Neural cell (in vitro differentiated cells): ENCODE measurements around the gene CCDC88C. TPM values are rescaled to one million over a fixed set of nuclear protein-coding genes. Genes with fewer than 3 reads are reported as not detected.

ENCODE experiments used
- H2AFZ ChIP-seq: fragments of 200-600, 300-800 bp; sonication (generic), shearing (Covaris generic); 2 replicates; pipeline ENCODE4 v1.6.0; 2014; ENCODE audit warnings: low read depth, mild to moderate bottlenecking, antibody characterized with exemption, low read length, moderate library complexity
- H3F3A ChIP-seq: fragments of 200-600 bp; shearing (Covaris generic); 2 replicates; pipeline ENCODE4 v1.6.1; 2016; ENCODE audit warnings: mild to moderate bottlenecking, moderate library complexity, mixed read lengths, antibody characterized with exemption, low read length; ENCODE audit not compliant: insufficient read depth, poor library complexity, severe bottlenecking
- H3K27ac ChIP-seq: fragments of 200-600, 300-800 bp; sonication (generic), shearing (Covaris generic); 2 replicates; pipeline ENCODE4 v1.5.1; 2014; ENCODE audit warnings: mild to moderate bottlenecking, low read length, moderate library complexity
- H3K27me3 ChIP-seq: fragments of 300-800, 200-600 bp; sonication (generic), shearing (Covaris generic); 2 replicates; pipeline ENCODE4 v1.6.0; 2014; ENCODE audit warnings: mild to moderate bottlenecking, low read depth, low read length, moderate library complexity; ENCODE audit not compliant: insufficient read depth
- H3K36me3 ChIP-seq: fragments of 300-800, 200-600 bp; sonication (generic), shearing (Covaris generic); 2 replicates; pipeline ENCODE4 v1.5.1; 2014; ENCODE audit warnings: mild to moderate bottlenecking, antibody characterized with exemption, low read length, moderate library complexity; ENCODE audit not compliant: insufficient read depth
- H3K4me2 ChIP-seq: fragments of 300-800, 200-600 bp; sonication (generic), shearing (Covaris generic); 2 replicates; pipeline ENCODE4 v1.6.0; 2014; ENCODE audit warnings: mild to moderate bottlenecking, low read length
- H3K4me3 ChIP-seq: fragments of 300-800, 200-600 bp; sonication (generic), shearing (Covaris generic); 2 replicates; pipeline ENCODE4 v1.5.1; 2014; ENCODE audit warnings: mild to moderate bottlenecking, low read length, moderate library complexity
- H3K79me2 ChIP-seq: fragments of 200-600 bp; shearing (Covaris generic); replicated peaks from 2 replicates; pipeline ENCODE4 v1.6.0; 2014; ENCODE audit warnings: mild to moderate bottlenecking, low read length, moderate library complexity; ENCODE audit not compliant: insufficient read depth
- H3K9ac ChIP-seq: fragments of 300-800, 200-600 bp; sonication (generic), shearing (Covaris generic); 2 replicates; pipeline ENCODE4 v1.6.1; 2016; ENCODE audit warnings: mild to moderate bottlenecking, low read length, mixed read lengths
- H3K9me2 ChIP-seq: fragments of 200-600 bp; shearing (Covaris generic); 2 replicates; pipeline ENCODE4 v1.6.1; 2016; ENCODE audit warnings: mild to moderate bottlenecking, low read length, mixed read lengths; ENCODE audit not compliant: insufficient read depth
- H3K9me3 ChIP-seq: fragments of 200-600, 300-800 bp; sonication (generic), shearing (Covaris generic); 2 replicates; pipeline ENCODE4 v1.6.1; 2016; ENCODE audit warnings: mild to moderate bottlenecking, mixed run types, low read length, moderate library complexity, mixed read lengths
- H4K20me1 ChIP-seq: fragments of 200-600 bp; shearing (Covaris generic); 2 replicates; pipeline ENCODE4 v1.6.1; 2016; ENCODE audit warnings: mild to moderate bottlenecking, mixed run types; ENCODE audit not compliant: insufficient read depth
- EP300 ChIP-seq: fragments of 450-650 bp; conservative IDR thresholded peaks from 2 replicates; pipeline ENCODE4 v1.6.1; 2014; ENCODE audit warnings: antibody characterized with exemption, mild to moderate bottlenecking, moderate library complexity; ENCODE audit not compliant: poor library complexity, severe bottlenecking
- EZH2 ChIP-seq: fragments of 200-600, 300-800 bp; shearing (Covaris generic), sonication (generic); IDR thresholded peaks from 2 replicates; pipeline ENCODE4 v1.6.1; 2014; ENCODE audit warnings: antibody characterized with exemption, low read length, borderline replicate concordance, mild to moderate bottlenecking; ENCODE audit not compliant: insufficient read depth, poor library complexity, severe bottlenecking
- MXI1 ChIP-seq: fragments of 450-650 bp; conservative IDR thresholded peaks from 2 replicates; pipeline ENCODE4 v1.6.1; 2014; ENCODE audit warnings: antibody characterized with exemption, mild to moderate bottlenecking; ENCODE audit not compliant: poor library complexity, severe bottlenecking
- POLR2AphosphoS5 ChIP-seq: IDR thresholded peaks from 2 replicates; pipeline ENCODE4 v1.6.1; 2012
- RAD21 ChIP-seq: fragments of 450-650 bp; conservative IDR thresholded peaks from 2 replicates; pipeline ENCODE4 v1.6.1; 2014; ENCODE audit warnings: antibody characterized with exemption, mild to moderate bottlenecking, moderate library complexity
- SMC3 ChIP-seq: fragments of 450-650 bp; conservative IDR thresholded peaks from 2 replicates; pipeline ENCODE4 v1.6.1; 2014; ENCODE audit warnings: antibody characterized with exemption, mild to moderate bottlenecking, moderate library complexity; ENCODE audit not compliant: poor library complexity
- TAF1 ChIP-seq: IDR thresholded peaks from 2 replicates; pipeline ENCODE4 v1.6.1; 2012; ENCODE audit warnings: low read depth
- polyA plus RNA-seq: library from polyadenylated mRNA; depleted of rRNA; stranded (reverse); fragments of >200 nt; gene quantifications from 2 replicates; pipeline ENCODE4 v1.2.3, GENCODE V29; 2014
- TF ChIP-seq, protein P1 (sequence below): IDR thresholded peaks from 2 replicates; pipeline ENCODE4 v1.6.1; 2012; ENCODE audit warnings: borderline replicate concordance
- TF ChIP-seq, protein P2 (sequence below): fragments of 450-650 bp; IDR thresholded peaks from 2 replicates; pipeline ENCODE4 v1.5.1; 2014; ENCODE audit warnings: antibody characterized with exemption, mild to moderate bottlenecking, moderate library complexity; ENCODE audit not compliant: poor library complexity, severe bottlenecking

Gene CCDC88C
- polyA plus RNA-seq, 1 donor from 2014 or later: 20.1 TPM

DNA sequence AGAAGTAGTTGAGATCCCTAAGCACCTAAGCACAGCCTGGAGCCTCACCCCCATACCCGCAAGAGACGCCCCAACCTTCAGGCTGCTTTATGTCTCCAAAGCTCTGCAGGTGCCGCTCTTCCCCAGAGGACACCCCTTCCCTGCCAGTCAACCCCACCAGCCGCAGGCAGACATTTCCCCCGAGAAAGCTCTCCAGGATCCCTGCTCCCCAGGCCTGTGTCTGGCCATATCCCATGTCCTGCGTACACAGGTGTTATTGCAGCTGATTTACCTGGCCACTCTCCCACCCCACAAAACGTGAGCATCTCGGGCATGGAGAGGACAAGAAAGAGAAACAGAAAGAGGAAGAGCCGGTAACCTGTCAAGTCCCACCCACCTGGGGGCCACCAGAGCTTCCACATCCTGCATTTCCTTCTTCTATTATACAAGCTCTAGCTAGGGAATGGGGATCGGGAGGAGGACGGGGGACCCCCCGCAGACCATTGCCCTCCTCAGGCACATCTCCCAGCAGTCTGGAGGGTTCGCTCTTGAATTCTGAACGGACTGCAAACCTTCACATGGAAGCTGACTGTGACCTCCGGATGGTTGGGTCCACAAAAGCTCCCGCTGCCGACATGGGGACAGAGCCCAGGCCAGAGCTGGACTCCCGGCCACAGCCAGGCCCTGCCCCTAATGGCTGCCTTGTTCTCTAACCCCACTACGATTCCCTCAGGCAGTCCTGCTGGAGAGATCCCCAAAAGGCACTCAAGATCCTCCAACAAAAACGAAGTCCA is 17.6 kb downstream of the CCDC88C start:
- H3K27me3 ChIP-seq: no peaks in the 10 kb centered on the region
- no peaks in the 10 kb centered on the region for H3K9me2 ChIP-seq
- no peak overlapping the region for H3K27ac ChIP-seq
- no peak overlapping the region for H3K9ac ChIP-seq
- H3K9me3 ChIP-seq: no peaks in the 10 kb centered on the region
- no peak overlapping the region for H3K4me3 ChIP-seq
- H2AFZ ChIP-seq: no peak overlapping the region
- peaks cover 58% of the 10 kb centered on the region for H3K79me2 ChIP-seq
- no peaks in the 10 kb centered on the region for H4K20me1 ChIP-seq
- TF ChIP-seq POLR2AphosphoS5: no peak
- TF ChIP-seq EZH2: no peak
- TF ChIP-seq SMC3: no peak
- no peak for TF ChIP-seq MXI1
- TF ChIP-seq EP300: no peak
- no peak for TF ChIP-seq RAD21
- TF ChIP-seq, protein P1, sequence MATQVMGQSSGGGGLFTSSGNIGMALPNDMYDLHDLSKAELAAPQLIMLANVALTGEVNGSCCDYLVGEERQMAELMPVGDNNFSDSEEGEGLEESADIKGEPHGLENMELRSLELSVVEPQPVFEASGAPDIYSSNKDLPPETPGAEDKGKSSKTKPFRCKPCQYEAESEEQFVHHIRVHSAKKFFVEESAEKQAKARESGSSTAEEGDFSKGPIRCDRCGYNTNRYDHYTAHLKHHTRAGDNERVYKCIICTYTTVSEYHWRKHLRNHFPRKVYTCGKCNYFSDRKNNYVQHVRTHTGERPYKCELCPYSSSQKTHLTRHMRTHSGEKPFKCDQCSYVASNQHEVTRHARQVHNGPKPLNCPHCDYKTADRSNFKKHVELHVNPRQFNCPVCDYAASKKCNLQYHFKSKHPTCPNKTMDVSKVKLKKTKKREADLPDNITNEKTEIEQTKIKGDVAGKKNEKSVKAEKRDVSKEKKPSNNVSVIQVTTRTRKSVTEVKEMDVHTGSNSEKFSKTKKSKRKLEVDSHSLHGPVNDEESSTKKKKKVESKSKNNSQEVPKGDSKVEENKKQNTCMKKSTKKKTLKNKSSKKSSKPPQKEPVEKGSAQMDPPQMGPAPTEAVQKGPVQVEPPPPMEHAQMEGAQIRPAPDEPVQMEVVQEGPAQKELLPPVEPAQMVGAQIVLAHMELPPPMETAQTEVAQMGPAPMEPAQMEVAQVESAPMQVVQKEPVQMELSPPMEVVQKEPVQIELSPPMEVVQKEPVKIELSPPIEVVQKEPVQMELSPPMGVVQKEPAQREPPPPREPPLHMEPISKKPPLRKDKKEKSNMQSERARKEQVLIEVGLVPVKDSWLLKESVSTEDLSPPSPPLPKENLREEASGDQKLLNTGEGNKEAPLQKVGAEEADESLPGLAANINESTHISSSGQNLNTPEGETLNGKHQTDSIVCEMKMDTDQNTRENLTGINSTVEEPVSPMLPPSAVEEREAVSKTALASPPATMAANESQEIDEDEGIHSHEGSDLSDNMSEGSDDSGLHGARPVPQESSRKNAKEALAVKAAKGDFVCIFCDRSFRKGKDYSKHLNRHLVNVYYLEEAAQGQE: no peak
- TF ChIP-seq, protein P2, sequence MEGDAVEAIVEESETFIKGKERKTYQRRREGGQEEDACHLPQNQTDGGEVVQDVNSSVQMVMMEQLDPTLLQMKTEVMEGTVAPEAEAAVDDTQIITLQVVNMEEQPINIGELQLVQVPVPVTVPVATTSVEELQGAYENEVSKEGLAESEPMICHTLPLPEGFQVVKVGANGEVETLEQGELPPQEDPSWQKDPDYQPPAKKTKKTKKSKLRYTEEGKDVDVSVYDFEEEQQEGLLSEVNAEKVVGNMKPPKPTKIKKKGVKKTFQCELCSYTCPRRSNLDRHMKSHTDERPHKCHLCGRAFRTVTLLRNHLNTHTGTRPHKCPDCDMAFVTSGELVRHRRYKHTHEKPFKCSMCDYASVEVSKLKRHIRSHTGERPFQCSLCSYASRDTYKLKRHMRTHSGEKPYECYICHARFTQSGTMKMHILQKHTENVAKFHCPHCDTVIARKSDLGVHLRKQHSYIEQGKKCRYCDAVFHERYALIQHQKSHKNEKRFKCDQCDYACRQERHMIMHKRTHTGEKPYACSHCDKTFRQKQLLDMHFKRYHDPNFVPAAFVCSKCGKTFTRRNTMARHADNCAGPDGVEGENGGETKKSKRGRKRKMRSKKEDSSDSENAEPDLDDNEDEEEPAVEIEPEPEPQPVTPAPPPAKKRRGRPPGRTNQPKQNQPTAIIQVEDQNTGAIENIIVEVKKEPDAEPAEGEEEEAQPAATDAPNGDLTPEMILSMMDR: no peak
- TF ChIP-seq TAF1: no peak
- no peak overlapping the region for H3K4me2 ChIP-seq
- no peaks in the 10 kb centered on the region for H3K36me3 ChIP-seq
- no peaks in the 10 kb centered on the region for H3F3A ChIP-seq

DNA sequence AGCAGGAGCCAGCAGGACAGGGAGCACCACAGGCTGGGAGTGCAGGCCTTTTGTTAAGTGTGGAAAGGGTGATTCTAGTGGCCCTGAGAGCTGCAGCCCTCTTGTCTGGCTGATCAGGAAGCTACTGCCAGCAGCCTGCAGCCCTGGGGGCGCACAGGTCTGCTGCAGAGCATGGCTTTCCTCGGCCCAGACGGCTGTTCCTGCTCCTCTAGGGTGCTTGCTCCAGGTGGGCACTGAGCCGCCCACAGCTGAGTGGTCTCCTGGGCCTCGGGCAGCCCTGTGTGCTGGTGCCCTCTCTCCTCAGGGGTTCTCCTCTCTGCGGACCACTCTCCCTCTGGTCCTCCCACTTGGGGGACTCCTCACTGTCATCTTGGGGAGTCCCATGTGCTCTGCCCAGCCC is 18.9 kb downstream of the CCDC88C start:
- Histone ChIP-seq H3K27ac (no peak overlapping the region), H3K9me3 (no peaks in the 10 kb centered on the region), H3K79me2 (peaks cover 48% of the 10 kb centered on the region), H3K9ac (no peak overlapping the region), H3K4me3 (no peak overlapping the region), H3K27me3 (no peaks in the 10 kb centered on the region), H3F3A (no peaks in the 10 kb centered on the region), H3K36me3 (no peaks in the 10 kb centered on the region), H4K20me1 (no peaks in the 10 kb centered on the region), H3K9me2 (no peaks in the 10 kb centered on the region), H3K4me2 (no peak overlapping the region), H2AFZ (no peak overlapping the region)
- TF ChIP-seq EP300 (no peak), EZH2 (no peak), RAD21 (no peak), POLR2AphosphoS5 (no peak), MXI1 (no peak), TAF1 (no peak), SMC3 (no peak)
- TF ChIP-seq, protein P1: no peak
- TF ChIP-seq, protein P2: no peak
